HepG2 (cell line): ENCODE results near the gene PIM3. TPM values are rescaled to one million over a fixed set of nuclear protein-coding genes. Genes with fewer than 3 reads are reported as not detected.

ENCODE experiments used
- ATAC-seq: fragments of 200-7000 bp; cut with Tn5 transposase; 3 replicates; pipeline ENCODE4 v1.9.1; 2020; ENCODE audit warnings: mild to moderate bottlenecking, moderate library complexity
- BruUV-seq: library from RNA; stranded (reverse); fragments of 400-500 nt; replicated peaks from 2 replicates; lab custom pipeline; 2021; lab: Mats Ljungman, UMichigan
- CTCF ChIA-PET: fragments of 300-600 bp; formaldehyde crosslinking; extraction: SDS; loops from one replicate; lab custom pipeline; 2021; ENCODE audit warnings: low total read pairs, inconsistent platforms, low intra/inter-chr PET ratio; lab: Yijun Ruan, JAX
- POLR2A ChIA-PET: fragments of 350-600 bp; sonication (Branson Sonifier 250); formaldehyde crosslinking; loops from one replicate; lab custom pipeline; 2020; ENCODE audit warnings: antibody characterized with exemption, inconsistent platforms; lab: Yijun Ruan, JAX
- DNase-seq: peaks from one replicate; pipeline ENCODE4 v3.0.0-alpha.2; 2015; ENCODE audit warnings: low spot score
- FAIRE-seq: peaks from 3 replicates; lab custom pipeline; 2011; peaks lifted over from hg19 to GRCh38; lab: Jason Lieb, UNC
- H2AFZ ChIP-seq: one replicate; pipeline ENCODE4 v1.6.1; 2011; ENCODE audit warnings: low read length, inconsistent platforms
- H3K27ac ChIP-seq: fragments of 300-600 bp; 3 replicates; pipeline ENCODE4 v1.8.0; 2011; ENCODE audit warnings: mixed run types, mild to moderate bottlenecking, mixed read lengths, low read length, inconsistent platforms; ENCODE audit not compliant: insufficient read depth; ENCODE audit errors: extremely low read length
- H3K27me3 ChIP-seq, 2 experiments: fragments of 200-600 bp in 1 of 2; 2 replicates in 1 of 2; 3 replicates in 1 of 2; pipeline versions ENCODE4 v1.6.0 to v1.8.0; 2011; ENCODE audit warnings: low read length in 2 of 2, mild to moderate bottlenecking in 2 of 2, moderate library complexity in 2 of 2, inconsistent platforms in 1 of 2; ENCODE audit not compliant: insufficient read depth in 2 of 2, control insufficient read depth in 1 of 2
- H3K36me3 ChIP-seq, 2 experiments: fragments of 200-600 bp in 1 of 2; replicated peaks in 1 of 2; 2 replicates in 1 of 2; 3 replicates in 1 of 2; pipeline versions ENCODE4 v1.5.1 to v1.8.0; 2011; ENCODE audit warnings: low read length in 2 of 2, inconsistent platforms in 1 of 2; ENCODE audit not compliant: insufficient read depth in 2 of 2, control insufficient read depth in 1 of 2
- H3K4me1 ChIP-seq: 2 replicates; pipeline ENCODE4 v1.5.1; 2012; ENCODE audit warnings: low read length, inconsistent platforms; ENCODE audit not compliant: insufficient read depth
- H3K4me2 ChIP-seq: 2 replicates; pipeline ENCODE4 v1.6.0; 2011; ENCODE audit warnings: low read depth, low read length, inconsistent platforms
- H3K4me3 ChIP-seq, 3 experiments: fragments of 200-600 bp in 1 of 3; sonication (generic), shearing (Covaris generic) in 1 of 3; replicated peaks in 1 of 3; 2 replicates each; pipeline ENCODE4 v1.5.1; 2011 to 2016; ENCODE audit warnings: low read length in 3 of 3, inconsistent platforms in 2 of 3, low read depth in 2 of 3, mild to moderate bottlenecking in 2 of 3, control low read depth in 1 of 3, mixed read lengths in 1 of 3; ENCODE audit not compliant: insufficient read depth in 1 of 3
- H3K79me2 ChIP-seq: one replicate; pipeline ENCODE4 v1.6.1; 2011; ENCODE audit warnings: low read length, inconsistent platforms; ENCODE audit not compliant: insufficient read depth
- H3K9ac ChIP-seq: 2 replicates; pipeline ENCODE4 v1.6.0; 2011; ENCODE audit warnings: mild to moderate bottlenecking, low read depth, low read length, inconsistent platforms; ENCODE audit not compliant: insufficient read depth
- H3K9me3 ChIP-seq: 2 replicates; pipeline ENCODE4 v1.5.1; 2012; ENCODE audit warnings: mild to moderate bottlenecking, low read length
- H4K20me1 ChIP-seq: 2 replicates; pipeline ENCODE4 v1.6.0; 2011; ENCODE audit warnings: inconsistent platforms, mild to moderate bottlenecking, low read length, moderate library complexity; ENCODE audit not compliant: insufficient read depth
- ATF1 ChIP-seq: IDR thresholded peaks from 2 replicates; pipeline ENCODE4 v1.6.1; 2016; ENCODE audit warnings: mild to moderate bottlenecking, control low read depth
- GATAD2A ChIP-seq: IDR thresholded peaks from 2 replicates; pipeline ENCODE4 v1.6.1; 2016
- SMYD3 ChIP-seq: sonication (generic); formaldehyde crosslinking; IDR thresholded peaks from 2 replicates; pipeline ENCODE4 v1.8.1; 2023; ENCODE audit warnings: mild to moderate bottlenecking, missing genetic modification reagents
- SRF ChIP-seq: IDR thresholded peaks from 2 replicates; pipeline ENCODE4 v1.6.1; 2011; ENCODE audit warnings: mild to moderate bottlenecking, low read depth, low read length, moderate library complexity
- SRSF1 ChIP-seq: fragments of 200-400 bp; formaldehyde crosslinking; optimal IDR thresholded peaks from 2 replicates; pipeline ENCODE3; 2017; ENCODE audit warnings: mild to moderate bottlenecking, low read depth, low read length, moderate library complexity
- TBX3 ChIP-seq: fragments of 450-650 bp; IDR thresholded peaks from 2 replicates; pipeline ENCODE4 v1.6.1; 2017; ENCODE audit warnings: antibody characterized with exemption, mild to moderate bottlenecking, inconsistent platforms, borderline replicate concordance
- ZNF44 ChIP-seq: sonication (generic); formaldehyde crosslinking; IDR thresholded peaks from 2 replicates; pipeline ENCODE4 v1.5.1; 2020; ENCODE audit warnings: mild to moderate bottlenecking, missing genetic modification reagents
- ZNF83 ChIP-seq: sonication (generic); formaldehyde crosslinking; IDR thresholded peaks from 2 replicates; pipeline ENCODE4 v1.4.0; 2020; ENCODE audit warnings: missing genetic modification reagents, mild to moderate bottlenecking, borderline replicate concordance
- WGBS: methylation state at CpG from one replicate; pipeline ENCODE4 v1.1.6; 2017; ENCODE audit warnings: low lambda C conversion rate; 5-methylcytosine and 5-hydroxymethylcytosine counted together
- in situ Hi-C: cut with HindIII; loops from 2 replicates; pipeline ENCODE4 v1.10.0; 2017; ENCODE audit warnings: low pct_unique_long_range_greater_than_20kb; ENCODE audit not compliant: extremely low pct_ligation_motif_present
- intact Hi-C: fragments of 100-400 bp; cut with micrococcal nuclease; formaldehyde crosslinking; loops from one replicate; pipeline ENCODE4 v1.10.0; 2022; ENCODE audit not compliant: unreplicated experiment
- polyA plus RNA-seq, 8 experiments: library from polyadenylated mRNA; depleted of rRNA in 3 of 8; stranded (reverse) in 7 of 8; unstranded in 1 of 8; fragments of >200 nt; fragmentation: Illumina TruSeq in 4 of 8; extraction: Trizol in 4 of 8; gene quantifications; 2 replicates each; pipeline versions ENCODE4 v1.2.1 to v1.2.3, GENCODE V29; 2011 to 2016; ENCODE audit warnings: low read depth in 4 of 8, missing spikeins in 1 of 8, mixed read lengths in 1 of 8; ENCODE audit not compliant: insufficient read depth in 1 of 8
- total RNA-seq, 5 experiments: library from RNA; depleted of rRNA; stranded (reverse); fragments of >200 nt; fragmentation: Illumina TruSeq; extraction: Trizol; gene quantifications; 2 replicates each; pipeline ENCODE4 v1.2.3, GENCODE V29; 2016; ENCODE audit warnings: low read depth in 1 of 5

Gene PIM3
- total and polyA plus RNA-seq, 2 of the 13 experiments (the other 11 are each of a cell fraction or from before 2014, with no cell fraction given): 21.6 to 31.2 TPM

- TF ChIP-seq TBX3 (no peak), ZNF83 (no peak), SMYD3 (CRISPR knock-in tag) (no peak), SRSF1 (no peak), ATF1 (CRISPR knock-in tag) (no peak), ZNF44 (CRISPR knock-in tag) (no peak)
Observed at GRCh38 chr22:49975543-49976389, 15.2 kb downstream of the PIM3 start (continued).

GRCh38 chr22:49976439-49977175, 16.0 kb downstream of the PIM3 start:
- Histone ChIP-seq H2AFZ (no peak overlapping the region), H3K4me2 (no peak overlapping the region), H3K4me3 (no peak overlapping the region), H3K4me1 (peaks cover 18% of the 10 kb centered on the region), H3K27ac (no peak overlapping the region), H3K9me3 (no peaks in the 10 kb centered on the region), H3K79me2 (no peaks in the 10 kb centered on the region), H3K36me3 (no peaks in the 10 kb centered on the region), H3K27me3 (no peaks in the 10 kb centered on the region), H3K9ac (no peak overlapping the region), H4K20me1 (no peaks in the 10 kb centered on the region)
- ChIA-PET POLR2A (interaction anchor here (1.2 to 1.6 kb wide), 2 partner anchors 10 to 41 kb away, joined by 3 to 5 read pairs; no protein-coding TSS in a partner anchor), CTCF (no interaction called here)
- in situ Hi-C loops (no loop called here), intact Hi-C loops (no loop called here)
- FAIRE-seq: no peak
- 35% methylated on average over 15 of the region's 15 CpGs for WGBS
- no peak for ATAC-seq
- DNase-seq: no peak
- TF ChIP-seq GATAD2A (CRISPR knock-in tag): no peak
- peak; percentile 77; the same call in 1 of the 2 replicates for TF ChIP-seq SRF
- BruUV-seq: no TSS peak
